ENCODE data around the gene OOSP2.

OOSP2 gene

DNA sequence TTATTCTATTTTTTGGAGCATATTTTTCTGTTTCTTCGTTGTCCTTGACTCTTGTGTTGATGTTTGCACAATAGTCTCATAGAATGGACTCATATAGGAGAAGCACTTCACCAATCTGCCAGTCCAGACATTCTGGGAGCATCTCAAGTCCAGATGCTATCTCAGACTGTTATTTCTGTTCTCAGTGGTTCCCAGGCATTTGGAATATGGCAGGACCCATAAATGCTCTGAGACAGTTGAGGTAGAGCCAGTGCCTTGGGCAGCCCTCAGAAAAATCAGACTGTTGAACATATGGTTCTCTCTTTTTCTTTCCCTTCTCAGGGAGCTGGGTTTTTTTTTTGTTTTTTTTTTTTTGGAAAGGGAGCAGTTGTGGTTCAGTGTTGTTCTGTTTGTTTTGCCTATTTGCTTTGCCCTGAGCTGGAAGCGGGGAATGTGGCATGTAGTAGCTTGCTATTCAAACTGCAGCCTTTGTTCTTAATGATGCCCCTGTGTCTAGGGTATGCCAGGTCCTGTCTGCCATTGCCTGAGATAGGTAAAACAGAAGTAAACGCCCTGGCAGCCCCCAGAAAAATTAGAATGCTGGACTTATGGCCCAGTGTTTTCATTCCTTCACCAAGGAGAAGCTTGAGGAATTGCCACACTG is 44.5 kb downstream of the OOSP2 start:
- no peak for DNase-seq

DNA sequence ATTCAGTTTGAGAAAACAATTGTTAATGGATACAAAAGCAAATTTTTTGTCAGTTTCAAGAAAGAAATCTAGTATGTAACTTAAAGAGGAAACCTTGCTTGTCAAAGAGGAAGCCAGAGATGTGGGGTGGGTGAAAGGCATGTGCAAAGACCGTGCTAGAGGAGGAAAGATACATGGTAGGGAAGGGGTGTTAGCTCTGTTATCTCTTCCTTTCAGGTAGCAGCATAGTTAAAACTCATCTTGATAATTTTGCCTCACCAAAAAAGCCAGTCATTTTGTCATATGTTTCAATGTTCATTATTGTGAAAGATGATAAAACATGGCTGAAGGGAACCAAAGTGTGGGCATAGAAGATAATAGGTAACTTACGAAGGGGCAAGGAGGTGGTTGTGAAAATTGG is 45.7 kb downstream of the OOSP2 start:
- DNase-seq, result no peak

DNA sequence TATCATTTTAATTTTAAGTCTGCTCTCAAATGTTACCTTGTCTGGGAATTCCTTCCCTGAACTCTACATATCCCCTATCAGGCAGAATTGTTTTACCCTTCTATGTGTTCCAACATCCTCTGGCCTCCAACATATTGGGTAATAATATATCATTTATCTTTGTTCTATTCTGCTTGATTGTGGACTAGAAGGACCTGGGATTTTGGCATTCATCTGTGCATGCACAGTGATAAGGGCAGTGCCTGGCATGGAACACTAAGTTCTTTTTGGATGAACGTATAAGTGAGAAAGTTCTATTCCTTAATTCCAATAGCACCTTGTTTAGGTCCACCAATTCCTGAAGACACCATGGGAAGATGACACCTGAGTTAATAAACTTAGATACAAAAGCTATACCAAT is 47.0 kb downstream of the OOSP2 start:
- no peak for DNase-seq

DNA sequence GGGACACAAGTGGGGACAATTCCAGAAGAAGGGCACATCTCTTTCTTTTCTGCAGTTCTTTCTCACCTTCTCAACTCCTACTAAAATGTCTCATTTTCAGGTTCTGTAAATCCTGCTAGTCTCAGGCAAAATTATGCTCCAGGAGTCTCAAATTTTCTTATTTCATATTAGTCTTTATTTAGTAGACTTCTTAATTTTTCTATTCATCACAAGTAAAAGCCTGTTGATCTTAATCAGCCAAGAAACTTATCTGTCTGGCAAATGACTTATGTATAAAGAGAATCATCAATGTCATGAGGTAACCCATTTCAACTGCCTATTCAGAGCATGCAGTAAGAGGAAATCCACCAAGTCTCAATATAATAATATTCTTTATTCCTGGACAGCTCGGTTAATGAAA is 48.2 kb downstream of the OOSP2 start, which contains the start of gene MS4A2:
Gene MS4A2, plus strand, starts transcription at position 301 of the 400 bp plus-strand sequence. CDS start 102 bp downstream, outside the sequence.
- no peak for DNase-seq

DNA sequence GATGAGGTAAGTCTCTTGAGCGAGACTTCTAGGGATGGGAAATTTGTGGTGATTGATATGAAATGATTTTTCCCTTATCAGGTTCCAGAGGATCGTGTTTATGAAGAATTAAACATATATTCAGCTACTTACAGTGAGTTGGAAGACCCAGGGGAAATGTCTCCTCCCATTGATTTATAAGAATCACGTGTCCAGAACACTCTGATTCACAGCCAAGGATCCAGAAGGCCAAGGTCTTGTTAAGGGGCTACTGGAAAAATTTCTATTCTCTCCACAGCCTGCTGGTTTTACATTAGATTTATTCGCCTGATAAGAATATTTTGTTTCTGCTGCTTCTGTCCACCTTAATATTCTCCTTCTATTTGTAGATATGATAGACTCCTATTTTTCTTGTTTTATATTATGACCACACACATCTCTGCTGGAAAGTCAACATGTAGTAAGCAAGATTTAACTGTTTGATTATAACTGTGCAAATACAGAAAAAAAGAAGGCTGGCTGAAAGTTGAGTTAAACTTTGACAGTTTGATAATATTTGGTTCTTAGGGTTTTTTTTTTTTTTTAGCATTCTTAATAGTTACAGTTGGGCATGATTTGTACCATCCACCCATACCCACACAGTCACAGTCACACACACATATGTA is 55.4 kb downstream of the OOSP2 start:
- DNase-seq, result no peak

DNA sequence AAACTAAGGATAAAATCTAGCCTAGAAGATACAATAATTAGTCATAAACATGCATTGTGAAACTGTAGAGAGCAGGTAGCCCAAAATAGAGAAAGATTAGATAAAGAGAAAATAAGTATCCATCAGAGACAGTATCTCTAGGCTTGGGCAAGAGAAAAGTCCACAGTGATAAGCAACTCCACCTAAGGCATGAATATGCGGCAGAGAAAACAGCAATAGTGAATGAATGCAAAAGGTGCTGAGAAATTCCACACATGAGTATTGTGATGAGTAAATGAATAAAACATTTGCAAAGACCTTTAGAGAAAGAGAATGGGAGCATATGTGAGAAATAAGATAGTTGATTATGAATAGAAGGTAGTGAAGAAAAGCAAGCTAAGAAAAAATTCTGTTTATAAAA is 57.0 kb downstream of the OOSP2 start:
- no peak for DNase-seq
